Endothelial cell of umbilical vein (primary cell): Measurements from ENCODE around the gene S100A9. TPM values are rescaled to one million over a fixed set of nuclear protein-coding genes. Genes with fewer than 3 reads are reported as not detected.
A peak's percentile ranks its signal among the peaks of the same experiment; 100 is the strongest.

Experiments
- BruUV-seq: library from RNA; stranded (reverse); fragments of 400-500 nt; replicated peaks from 2 replicates; lab custom pipeline; 2021; lab: Mats Ljungman, UMichigan
- CTCF ChIA-PET: fragments of 300-600, 350-600 bp; sonication (Branson Sonifier 250); formaldehyde crosslinking; loops from one replicate; lab custom pipeline; 2021; ENCODE audit warnings: antibody characterized with exemption, inconsistent platforms; lab: Charles Lee
- POLR2A ChIA-PET: fragments of 300-600, 350-600 bp; sonication (Branson Sonifier 250); formaldehyde crosslinking; loops from one replicate; lab custom pipeline; 2021; ENCODE audit warnings: antibody characterized with exemption, inconsistent platforms; lab: Charles Lee
- DNase-seq: peaks from one replicate; pipeline ENCODE4 v3.0.0-alpha.2; 2011; ENCODE audit warnings: low read depth, low spot score
- FAIRE-seq: peaks from 2 replicates; lab custom pipeline; 2011; peaks lifted over from hg19 to GRCh38; lab: Jason Lieb, UNC
- H2AFZ ChIP-seq: 2 replicates; pipeline ENCODE4 v1.6.0; 2012; ENCODE audit warnings: low read depth, low read length, control low read depth, inconsistent platforms
- H3K27ac ChIP-seq: 2 replicates; pipeline ENCODE4 v1.5.1; 2011; ENCODE audit warnings: low read depth, mild to moderate bottlenecking, control low read depth, low read length, moderate library complexity; ENCODE audit not compliant: insufficient read depth
- H3K27me3 ChIP-seq, 2 experiments: 2 replicates each; pipeline versions ENCODE4 v1.6.0 to v1.6.1; 2011; ENCODE audit warnings: low read length in 2 of 2, mixed read lengths in 1 of 2; ENCODE audit not compliant: control insufficient read depth in 2 of 2, insufficient read depth in 2 of 2
- H3K36me3 ChIP-seq, 2 experiments: 2 replicates in 1 of 2; 3 replicates in 1 of 2; pipeline ENCODE4 v1.5.1; 2011; ENCODE audit warnings: low read length in 2 of 2, mild to moderate bottlenecking in 1 of 2, moderate library complexity in 1 of 2; ENCODE audit not compliant: control insufficient read depth in 2 of 2, insufficient read depth in 2 of 2; ENCODE audit errors: extremely low read depth in 1 of 2
- H3K4me1 ChIP-seq: 3 replicates; pipeline ENCODE4 v1.5.1; 2011; ENCODE audit warnings: mild to moderate bottlenecking, low read length; ENCODE audit not compliant: control insufficient read depth, insufficient read depth; ENCODE audit errors: extremely low read depth
- H3K4me2 ChIP-seq: 2 replicates; pipeline ENCODE4 v1.6.1; 2011; ENCODE audit warnings: low read length, control low read depth, mixed read lengths; ENCODE audit not compliant: insufficient read depth
- H3K4me3 ChIP-seq, 3 experiments: fragments of 200-600 bp in 1 of 3; sonication (generic), shearing (Covaris generic) in 1 of 3; replicated peaks in 1 of 3; 2 replicates each; pipeline ENCODE4 v1.5.1; 2011 to 2016; ENCODE audit warnings: control low read depth in 3 of 3, low read length in 3 of 3, mild to moderate bottlenecking in 2 of 3, inconsistent platforms in 1 of 3, low read depth in 1 of 3, moderate library complexity in 1 of 3; ENCODE audit not compliant: insufficient read depth in 1 of 3
- H3K79me2 ChIP-seq: 2 replicates; pipeline ENCODE4 v1.6.0; 2012; ENCODE audit warnings: low read length, inconsistent platforms; ENCODE audit not compliant: control insufficient read depth, insufficient read depth
- H3K9ac ChIP-seq: replicated peaks from 2 replicates; pipeline ENCODE3; 2011; ENCODE audit warnings: low read length, control low read depth; ENCODE audit not compliant: insufficient read depth; ENCODE audit errors: extremely low read depth
- H3K9me1 ChIP-seq: replicated peaks from 3 replicates; pipeline ENCODE4 v1.6.0; 2011; ENCODE audit warnings: mild to moderate bottlenecking, low read length; ENCODE audit not compliant: control insufficient read depth, insufficient read depth; ENCODE audit errors: extremely low read depth
- H3K9me3 ChIP-seq: replicated peaks from 2 replicates; pipeline ENCODE4 v1.5.1; 2012; ENCODE audit warnings: low read length, inconsistent platforms; ENCODE audit not compliant: control insufficient read depth, insufficient read depth
- H4K20me1 ChIP-seq: replicated peaks from 2 replicates; pipeline ENCODE3; 2011; ENCODE audit warnings: mild to moderate bottlenecking, low read length; ENCODE audit not compliant: control insufficient read depth, insufficient read depth; ENCODE audit errors: extremely low read depth
- FOS ChIP-seq: IDR thresholded peaks from 2 replicates; pipeline ENCODE4 v1.6.1; 2011; ENCODE audit warnings: mild to moderate bottlenecking, low read length, moderate library complexity, borderline replicate concordance; ENCODE audit not compliant: insufficient read depth
- GATA2 ChIP-seq: IDR thresholded peaks from 2 replicates; pipeline ENCODE4 v1.7.0; 2011; ENCODE audit warnings: low read depth, mild to moderate bottlenecking, moderate library complexity, mixed read lengths, low read length; ENCODE audit not compliant: insufficient read length, insufficient read depth
- MYC ChIP-seq: IDR thresholded peaks from one replicate; pipeline ENCODE4 v1.6.1; 2011; ENCODE audit warnings: mild to moderate bottlenecking, low read depth, low read length
- POLR2AphosphoS5 ChIP-seq: IDR thresholded peaks from 2 replicates; pipeline ENCODE4 v1.6.1; 2012; ENCODE audit warnings: low read depth, mild to moderate bottlenecking, control low read depth, low read length, moderate library complexity; ENCODE audit not compliant: insufficient read depth
- dilution Hi-C: fragments of 300-500 bp; cut with MboI; formaldehyde crosslinking; loops from one replicate; pipeline ENCODE4 v1.15.0; 2019; ENCODE audit warnings: low sequenced_read_pairs; ENCODE audit not compliant: extremely low pct_ligation_motif_present
- intact Hi-C: fragments of 100-400 bp; cut with micrococcal nuclease; formaldehyde crosslinking; loops from one replicate; pipeline ENCODE4 v1.10.0; 2022
- polyA plus RNA-seq, 4 experiments: library from polyadenylated mRNA; depleted of rRNA in 3 of 4; stranded (reverse) in 3 of 4; unstranded in 1 of 4; fragments of >200 nt; gene quantifications; 2 replicates each; pipeline versions ENCODE4 v1.2.1 to v1.2.3, GENCODE V29; 2011 to 2012; ENCODE audit warnings: missing spikeins in 1 of 4
- total RNA-seq: library from RNA; stranded (reverse); gene quantifications from 2 replicates; pipeline ENCODE4 v1.2.3, GENCODE V29; 2021
- TF ChIP-seq, protein P1 (sequence below): IDR thresholded peaks from 2 replicates; pipeline ENCODE4 v1.6.1; 2011; ENCODE audit not compliant: insufficient read depth, insufficient read length
- TF ChIP-seq, protein P2 (sequence below), 2 donors: IDR thresholded peaks; 1 replicate in 1 of 2; 2 replicates in 1 of 2; pipeline ENCODE4 v1.5.1; 2011; ENCODE audit warnings: low read length in 2 of 2, mild to moderate bottlenecking in 2 of 2, moderate library complexity in 2 of 2, control low read depth in 1 of 2, inconsistent platforms in 1 of 2, low read depth in 1 of 2; ENCODE audit not compliant: insufficient read depth in 1 of 2; ENCODE audit errors: extremely low read depth in 1 of 2

S100A9 gene
- total and polyA plus RNA-seq, 2 donors (not counting 3 experiments of a cell fraction or from before 2014, with no cell fraction given): not detected

DNA sequence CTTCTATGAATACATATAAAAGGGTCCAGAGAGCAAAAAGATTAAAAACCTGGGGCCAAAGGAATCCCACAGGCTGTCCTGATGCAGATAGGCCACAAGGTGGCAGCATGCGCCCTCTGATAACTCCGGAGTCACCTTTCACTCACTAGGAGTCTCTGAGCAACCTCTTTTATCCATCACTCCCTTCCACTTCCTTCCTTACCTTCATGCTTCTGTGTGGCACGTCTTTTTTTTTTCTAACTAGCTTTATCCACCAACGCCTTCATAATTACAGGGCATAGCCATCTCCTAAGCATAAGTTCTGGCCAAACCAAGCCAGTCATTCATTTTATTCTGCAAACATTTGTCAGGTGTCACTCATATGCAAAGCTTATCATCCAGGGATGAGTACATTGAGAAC lies 5.1 kb upstream of the S100A9 start:
- Histone ChIP-seq H3K9me3 (no peaks in the 10 kb centered on the region), H3K36me3 (no peaks in the 10 kb centered on the region), H3K4me1 (no peaks in the 10 kb centered on the region), H3K9ac (no peak overlapping the region), H3K27ac (no peak overlapping the region), H3K4me2 (no peak overlapping the region), H3K4me3 (no peak overlapping the region), H2AFZ (no peak overlapping the region), H3K27me3 (no peaks in the 10 kb centered on the region), H3K79me2 (no peaks in the 10 kb centered on the region), H4K20me1 (no peaks in the 10 kb centered on the region), H3K9me1 (no peaks in the 10 kb centered on the region)
- FAIRE-seq (peak; percentile 95), DNase-seq (peak; percentile 54)
- ChIA-PET CTCF (interaction anchor here (0.7 to 13.2 kb wide), 13 partner anchors 9 to 220 kb away, joined by 3 to 331 read pairs (median 3); no protein-coding TSS in a partner anchor), POLR2A (no interaction called here)
- dilution Hi-C loops: no loop called here
- intact Hi-C loops: loop anchor here (1.0 to 2.0 kb wide), 3 partner anchors 52 to 216 kb away; no protein-coding TSS in a partner anchor
- TF ChIP-seq MYC: no peak
- TF ChIP-seq, protein P1, sequence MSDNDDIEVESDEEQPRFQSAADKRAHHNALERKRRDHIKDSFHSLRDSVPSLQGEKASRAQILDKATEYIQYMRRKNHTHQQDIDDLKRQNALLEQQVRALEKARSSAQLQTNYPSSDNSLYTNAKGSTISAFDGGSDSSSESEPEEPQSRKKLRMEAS: no peak
- TF ChIP-seq, protein P2, sequence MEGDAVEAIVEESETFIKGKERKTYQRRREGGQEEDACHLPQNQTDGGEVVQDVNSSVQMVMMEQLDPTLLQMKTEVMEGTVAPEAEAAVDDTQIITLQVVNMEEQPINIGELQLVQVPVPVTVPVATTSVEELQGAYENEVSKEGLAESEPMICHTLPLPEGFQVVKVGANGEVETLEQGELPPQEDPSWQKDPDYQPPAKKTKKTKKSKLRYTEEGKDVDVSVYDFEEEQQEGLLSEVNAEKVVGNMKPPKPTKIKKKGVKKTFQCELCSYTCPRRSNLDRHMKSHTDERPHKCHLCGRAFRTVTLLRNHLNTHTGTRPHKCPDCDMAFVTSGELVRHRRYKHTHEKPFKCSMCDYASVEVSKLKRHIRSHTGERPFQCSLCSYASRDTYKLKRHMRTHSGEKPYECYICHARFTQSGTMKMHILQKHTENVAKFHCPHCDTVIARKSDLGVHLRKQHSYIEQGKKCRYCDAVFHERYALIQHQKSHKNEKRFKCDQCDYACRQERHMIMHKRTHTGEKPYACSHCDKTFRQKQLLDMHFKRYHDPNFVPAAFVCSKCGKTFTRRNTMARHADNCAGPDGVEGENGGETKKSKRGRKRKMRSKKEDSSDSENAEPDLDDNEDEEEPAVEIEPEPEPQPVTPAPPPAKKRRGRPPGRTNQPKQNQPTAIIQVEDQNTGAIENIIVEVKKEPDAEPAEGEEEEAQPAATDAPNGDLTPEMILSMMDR (IDR thresholded peaks at IDR 0.05; ENCODE audit: extremely low read depth in 1 of 2, insufficient read depth in 1 of 2, low read depth in 1 of 2, low read length in 2 of 2): peak; percentile 85 to 86
- BruUV-seq: no TSS peak

DNA sequence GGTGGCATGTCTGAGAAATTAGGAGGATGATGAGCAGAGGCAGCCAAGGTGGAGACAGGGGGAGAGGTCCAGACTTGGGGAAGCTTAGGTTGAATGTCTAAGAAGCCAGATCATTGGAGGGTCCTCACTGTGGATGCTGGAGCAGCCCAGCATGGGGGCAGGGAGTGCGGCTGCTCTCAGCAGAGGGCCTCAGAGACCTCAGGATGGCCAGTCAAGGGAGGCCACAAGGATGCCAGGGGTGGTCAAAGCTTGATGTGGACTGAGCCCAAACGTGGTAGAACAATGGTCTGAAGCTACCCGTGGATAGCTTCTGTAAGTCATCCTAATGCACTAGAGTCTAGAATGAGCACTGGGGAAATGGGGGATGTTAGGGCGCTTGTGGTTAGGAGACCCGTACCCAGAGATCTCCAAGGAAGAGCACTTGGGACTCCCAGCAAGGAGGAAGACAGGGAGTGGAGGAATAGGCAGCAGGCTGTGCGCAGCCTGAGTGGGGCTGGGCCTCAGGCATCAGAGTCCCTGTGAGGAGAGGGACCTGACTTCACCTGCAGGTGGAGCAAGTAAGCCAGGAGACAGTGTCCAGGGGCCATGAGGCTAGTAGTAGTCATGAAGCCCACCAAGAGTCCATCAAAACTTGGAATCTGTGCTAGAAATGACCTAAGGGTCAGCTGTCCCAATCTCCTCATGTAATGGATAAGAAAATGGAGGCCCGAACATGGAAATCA lies 4.3 kb upstream of the S100A9 start:
- no peak for FAIRE-seq

More for the DNA sequence above, 4.3 kb upstream of the S100A9 start:
- no peaks in the 10 kb centered on the region for H3K4me1 ChIP-seq
- BruUV-seq: no TSS peak
- H3K9ac ChIP-seq: no peak overlapping the region
- H3K27ac ChIP-seq: no peak overlapping the region
- no peaks in the 10 kb centered on the region for H3K27me3 ChIP-seq
- dilution Hi-C loops: no loop called here
- no peaks in the 10 kb centered on the region for H4K20me1 ChIP-seq
- POLR2A ChIA-PET: no interaction called here
- H3K79me2 ChIP-seq: no peaks in the 10 kb centered on the region
- CTCF ChIA-PET: interaction anchor here (0.7 to 13.2 kb wide), 13 partner anchors 8 to 219 kb away, joined by 3 to 331 read pairs (median 4); no protein-coding TSS in a partner anchor
- H3K4me3 ChIP-seq: no peak overlapping the region
- H2AFZ ChIP-seq: no peak overlapping the region
- DNase-seq: no peak
- no peak for TF ChIP-seq GATA2
- no peak for TF ChIP-seq POLR2AphosphoS5
- TF ChIP-seq, protein P2 (IDR thresholded peaks at IDR 0.05; ENCODE audit: extremely low read depth in 1 of 2, insufficient read depth in 1 of 2, low read depth in 1 of 2, low read length in 2 of 2): peak; percentile 5 to 35
- no peak for TF ChIP-seq FOS
- no peak overlapping the region for H3K4me2 ChIP-seq
- intact Hi-C loops: loop anchor here (2.0 kb wide), 2 partner anchors 51 to 215 kb away; no protein-coding TSS in a partner anchor
- H3K9me1 ChIP-seq: no peaks in the 10 kb centered on the region
- no peaks in the 10 kb centered on the region for H3K36me3 ChIP-seq
- no peaks in the 10 kb centered on the region for H3K9me3 ChIP-seq
